ENCODE data around the gene THSD4. TPM values are rescaled to one million over a fixed set of nuclear protein-coding genes. Genes with fewer than 3 reads are reported as not detected.

The THSD4 gene
- total RNA-seq, 1 experiment from 2014 or later, result 36.3 TPM

DNA sequence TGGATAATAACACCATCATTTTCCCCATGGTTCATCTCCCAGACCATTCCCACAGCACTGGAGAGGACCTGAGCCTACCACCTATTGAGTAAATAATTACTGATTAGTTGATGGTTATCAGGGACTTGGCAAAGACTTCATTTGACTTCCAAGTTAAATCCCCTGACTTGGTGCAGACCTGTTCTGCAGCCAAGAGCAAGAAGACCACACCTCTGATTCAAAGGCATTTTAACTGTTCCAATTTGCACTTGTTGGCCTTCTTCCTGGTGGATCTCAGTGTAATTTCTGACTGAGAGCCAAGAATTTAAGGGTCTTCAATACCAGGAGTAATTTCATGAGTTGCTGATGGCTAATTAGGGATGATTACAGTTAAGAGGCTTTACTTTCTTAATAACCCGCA is 24.0 kb downstream of the THSD4 start:
- Mint-ChIP-seq H3K36me3 (ENCODE audit: insufficient read depth, unreplicated experiment) (no peaks in the 10 kb centered on the region), H3K4me1 (ENCODE audit: insufficient read depth, unreplicated experiment) (peaks cover 18% of the 10 kb centered on the region), H3K27me3 (ENCODE audit: insufficient read depth, unreplicated experiment) (no peaks in the 10 kb centered on the region), H3K4me3 (ENCODE audit: unreplicated experiment) (no peak overlapping the region), H3K9me3 (ENCODE audit: unreplicated experiment) (peaks cover 7% of the 10 kb centered on the region), H3K27ac (ENCODE audit: low read depth, unreplicated experiment) (no peak overlapping the region)
- TF ChIP-seq, protein P1, sequence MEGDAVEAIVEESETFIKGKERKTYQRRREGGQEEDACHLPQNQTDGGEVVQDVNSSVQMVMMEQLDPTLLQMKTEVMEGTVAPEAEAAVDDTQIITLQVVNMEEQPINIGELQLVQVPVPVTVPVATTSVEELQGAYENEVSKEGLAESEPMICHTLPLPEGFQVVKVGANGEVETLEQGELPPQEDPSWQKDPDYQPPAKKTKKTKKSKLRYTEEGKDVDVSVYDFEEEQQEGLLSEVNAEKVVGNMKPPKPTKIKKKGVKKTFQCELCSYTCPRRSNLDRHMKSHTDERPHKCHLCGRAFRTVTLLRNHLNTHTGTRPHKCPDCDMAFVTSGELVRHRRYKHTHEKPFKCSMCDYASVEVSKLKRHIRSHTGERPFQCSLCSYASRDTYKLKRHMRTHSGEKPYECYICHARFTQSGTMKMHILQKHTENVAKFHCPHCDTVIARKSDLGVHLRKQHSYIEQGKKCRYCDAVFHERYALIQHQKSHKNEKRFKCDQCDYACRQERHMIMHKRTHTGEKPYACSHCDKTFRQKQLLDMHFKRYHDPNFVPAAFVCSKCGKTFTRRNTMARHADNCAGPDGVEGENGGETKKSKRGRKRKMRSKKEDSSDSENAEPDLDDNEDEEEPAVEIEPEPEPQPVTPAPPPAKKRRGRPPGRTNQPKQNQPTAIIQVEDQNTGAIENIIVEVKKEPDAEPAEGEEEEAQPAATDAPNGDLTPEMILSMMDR (IDR thresholded peaks at IDR 0.05; ENCODE audit: unreplicated experiment), result no peak
- no peak for DNase-seq (ENCODE audit: unreplicated experiment)
- no TSS peak for BruUV-seq (replicated peaks)
- POLR2A ChIA-PET, result no interaction called here
- intact Hi-C loops (cut with micrococcal nuclease), result no loop called here
- CTCF ChIA-PET, result no interaction called here

DNA sequence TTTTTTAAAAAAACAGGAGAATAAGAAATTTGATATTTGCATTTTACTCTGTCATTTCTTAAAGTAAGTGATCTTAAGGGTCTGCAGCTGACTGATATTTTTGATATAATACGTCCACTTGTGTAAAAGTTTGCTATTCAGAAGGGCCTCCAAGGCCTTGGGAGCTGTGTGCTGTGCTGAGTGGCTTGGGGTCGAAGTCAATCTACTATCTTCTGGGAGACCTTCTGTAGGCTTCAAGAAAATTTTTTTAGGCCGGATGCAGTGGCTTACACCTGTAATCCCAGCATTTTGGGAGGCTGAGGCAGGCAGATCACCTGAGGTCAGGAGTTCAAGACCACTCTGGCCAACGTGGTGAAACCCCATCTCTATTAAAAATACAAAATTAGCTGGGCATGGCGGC is 26.3 kb downstream of the THSD4 start:
- no peak overlapping the region for H3K4me3 Mint-ChIP-seq (ENCODE audit: unreplicated experiment)
- BruUV-seq (replicated peaks), result no TSS peak

DNA sequence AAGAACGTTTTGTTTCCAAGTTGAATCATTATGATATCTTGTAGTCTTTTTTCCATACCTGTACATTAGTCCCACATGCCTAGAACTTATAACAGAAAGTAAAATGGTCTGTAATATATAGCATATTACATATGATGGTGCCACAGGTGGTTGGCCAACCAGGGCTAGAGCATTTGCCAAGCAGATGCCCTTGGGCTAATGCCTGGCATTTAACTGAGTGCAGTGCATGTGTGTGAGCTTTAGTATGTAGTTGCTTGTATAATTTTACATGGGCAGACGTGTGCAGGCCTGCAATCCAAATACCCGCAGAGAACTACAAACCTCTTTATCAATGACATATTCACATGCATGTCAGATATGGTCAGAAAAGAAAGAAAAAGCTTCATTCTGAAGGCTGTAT is 27.5 kb downstream of the THSD4 start:
- H3K36me3 Mint-ChIP-seq (ENCODE audit: insufficient read depth, unreplicated experiment), result no peaks in the 10 kb centered on the region
- ChIA-PET CTCF (interaction anchor here (0.7 kb wide), 1 partner anchor 23 kb away, joined by 3 read pairs; no protein-coding TSS in a partner anchor), POLR2A (interaction anchor here (0.6 kb wide), 2 partner anchors 9 to 219 kb away, joined by 3 read pairs; no protein-coding TSS in a partner anchor)
- intact Hi-C loops (cut with micrococcal nuclease), result no loop called here
- H3K4me1 Mint-ChIP-seq (ENCODE audit: insufficient read depth, unreplicated experiment), result peaks cover 23% of the 10 kb centered on the region
- BruUV-seq (replicated peaks), result no TSS peak
- no peak overlapping the region for H3K27ac Mint-ChIP-seq (ENCODE audit: low read depth, unreplicated experiment)
- TF ChIP-seq, protein P1 (IDR thresholded peaks at IDR 0.05; ENCODE audit: unreplicated experiment), result no peak
- no peak overlapping the region for H3K4me3 Mint-ChIP-seq (ENCODE audit: unreplicated experiment)
- H3K9me3 Mint-ChIP-seq (ENCODE audit: unreplicated experiment), result peaks cover 7% of the 10 kb centered on the region
- DNase-seq (ENCODE audit: unreplicated experiment), result no peak
- no peaks in the 10 kb centered on the region for H3K27me3 Mint-ChIP-seq (ENCODE audit: insufficient read depth, unreplicated experiment)

More for the DNA sequence above, 26.3 kb downstream of the THSD4 start:
- H3K27me3 Mint-ChIP-seq (ENCODE audit: insufficient read depth, unreplicated experiment), result no peaks in the 10 kb centered on the region
- no peak for DNase-seq (ENCODE audit: unreplicated experiment)
- H3K4me1 Mint-ChIP-seq (ENCODE audit: insufficient read depth, unreplicated experiment), result peaks cover 17% of the 10 kb centered on the region
- CTCF ChIA-PET, result interaction anchor here (0.7 kb wide), 1 partner anchor 289 kb away, joined by 4 read pairs; no protein-coding TSS in a partner anchor
- peaks cover 7% of the 10 kb centered on the region for H3K9me3 Mint-ChIP-seq (ENCODE audit: unreplicated experiment)
- POLR2A ChIA-PET, result no interaction called here
- intact Hi-C loops (cut with micrococcal nuclease), result no loop called here
- H3K36me3 Mint-ChIP-seq (ENCODE audit: insufficient read depth, unreplicated experiment), result no peaks in the 10 kb centered on the region
- TF ChIP-seq, protein P1 (IDR thresholded peaks at IDR 0.05; ENCODE audit: unreplicated experiment), result no peak
- no peak overlapping the region for H3K27ac Mint-ChIP-seq (ENCODE audit: low read depth, unreplicated experiment)

DNA sequence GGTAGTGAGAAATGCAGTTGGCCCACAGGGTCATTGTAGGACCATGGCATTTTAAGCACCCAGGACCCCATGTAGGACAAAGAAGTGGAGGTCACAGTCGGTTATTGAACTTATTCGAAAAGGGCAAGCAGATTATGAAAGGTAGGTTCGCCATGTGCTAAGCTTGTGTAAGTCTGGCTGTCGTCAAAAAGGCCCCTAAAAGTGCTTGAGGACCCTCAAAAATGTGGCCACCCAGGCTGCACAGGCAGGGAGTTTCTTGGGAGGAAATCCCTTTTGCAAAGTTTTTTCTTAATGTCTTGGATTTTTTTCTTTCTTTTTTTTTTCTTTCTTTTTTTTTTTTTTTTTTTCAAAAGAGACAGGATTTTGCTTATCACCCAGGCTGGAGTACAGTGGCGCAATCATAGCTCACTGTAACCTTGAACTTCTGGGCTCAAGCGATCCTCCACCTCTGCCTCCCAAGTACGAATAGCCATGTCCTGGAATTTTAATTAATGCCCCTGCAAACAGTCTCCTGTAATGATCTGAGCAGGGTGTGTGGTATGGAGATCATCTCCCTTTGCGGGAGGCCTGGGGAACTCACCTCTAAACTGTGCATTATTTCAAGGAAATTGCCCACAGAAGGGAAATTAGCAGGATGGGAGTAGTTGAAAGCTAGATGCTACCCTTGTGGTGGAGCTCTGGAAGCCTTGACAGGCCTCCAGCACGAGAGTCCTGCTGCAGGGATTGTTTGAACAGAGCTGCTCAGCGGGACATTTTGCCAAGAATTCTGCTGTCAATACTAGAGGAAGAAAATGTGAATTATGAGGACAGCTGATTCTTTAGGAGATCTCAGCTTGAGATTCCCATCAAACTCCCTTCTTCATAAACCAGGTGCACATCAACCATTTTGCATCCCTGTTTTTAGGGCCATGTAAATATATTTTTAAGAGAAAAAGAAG is 28.4 kb downstream of the THSD4 start:
- no peak for DNase-seq (ENCODE audit: unreplicated experiment)
- TF ChIP-seq, protein P1 (IDR thresholded peaks at IDR 0.05; ENCODE audit: unreplicated experiment), result no peak
- H3K27ac Mint-ChIP-seq (ENCODE audit: low read depth, unreplicated experiment), result no peak overlapping the region
- ChIA-PET POLR2A (interaction anchor here (0.6 kb wide), 2 partner anchors 10 to 164 kb away, joined by 3 read pairs; no protein-coding TSS in a partner anchor), CTCF (no interaction called here)
- no peaks in the 10 kb centered on the region for H3K36me3 Mint-ChIP-seq (ENCODE audit: insufficient read depth, unreplicated experiment)
- intact Hi-C loops (cut with micrococcal nuclease), result no loop called here
- peaks cover 2% of the 10 kb centered on the region for H3K9me3 Mint-ChIP-seq (ENCODE audit: unreplicated experiment)
- no TSS peak for BruUV-seq (replicated peaks)
- H3K27me3 Mint-ChIP-seq (ENCODE audit: insufficient read depth, unreplicated experiment), result no peaks in the 10 kb centered on the region
- no peak overlapping the region for H3K4me3 Mint-ChIP-seq (ENCODE audit: unreplicated experiment)
- H3K4me1 Mint-ChIP-seq (ENCODE audit: insufficient read depth, unreplicated experiment), result peaks cover 19% of the 10 kb centered on the region

Data from MCF 10A (cell line).